Erythroblast (primary cell): ENCODE data around the gene CACNA1D.

Experiments used
- GATA1 ChIP-seq: IDR thresholded peaks from 2 replicates; pipeline ENCODE4 v1.6.1; 2011; ENCODE audit warnings: low read depth, mild to moderate bottlenecking, control low read depth, low read length, moderate library complexity
- POLR2A ChIP-seq: IDR thresholded peaks from 2 replicates; pipeline ENCODE4 v1.6.1; 2011; ENCODE audit warnings: mild to moderate bottlenecking, low read length

DNA sequence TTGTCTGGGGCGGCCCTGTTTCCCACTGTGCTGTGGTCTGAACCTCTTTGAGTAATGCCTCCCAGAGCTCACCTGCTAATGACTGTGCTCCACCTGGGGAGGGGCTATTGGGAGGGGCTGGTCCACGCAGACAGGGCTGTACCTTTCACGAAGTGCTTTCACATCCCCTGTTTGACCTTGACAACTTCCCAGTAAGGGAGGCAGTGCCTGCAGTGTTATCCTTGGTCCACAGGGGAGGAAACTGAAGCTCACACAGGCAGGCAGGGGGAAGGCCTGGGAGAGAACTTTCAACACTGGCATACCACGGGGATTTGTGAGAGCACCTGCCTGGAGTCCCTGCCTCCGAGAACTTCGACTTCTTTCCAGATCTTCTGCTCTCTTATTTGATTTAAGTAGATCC is 91.2 kb downstream of the CACNA1D start:
- TF ChIP-seq POLR2A = no peak
- TF ChIP-seq GATA1 = no peak
